ENCODE measurements around the gene GPR12. TPM values are rescaled to one million over a fixed set of nuclear protein-coding genes. Genes with fewer than 3 reads are reported as not detected.

The GPR12 gene
- total RNA-seq, 2 donors from 2014 or later = 1.2 TPM; not detected in 1

GRCh38 chr13:26718872-26719271 is 41.7 kb downstream of the GPR12 start:
- no peak for DNase-seq (ENCODE audit: low spot score)
- H3K36me3 ChIP-seq = no peaks in the 10 kb centered on the region

GRCh38 chr13:26718146-26718545 is 42.4 kb downstream of the GPR12 start:
- Histone ChIP-seq H3K4me1 (ENCODE audit: control insufficient read depth in 1 of 2, low read depth in 2 of 2) (no peaks in the 10 kb centered on the region), H3K36me3 (no peaks in the 10 kb centered on the region), H3K9me3 (no peaks in the 10 kb centered on the region), H3K27me3 (replicated peaks; ENCODE audit: insufficient read depth) (no peaks in the 10 kb centered on the region), H3K27ac (no peak overlapping the region), H3K4me3 (no peak overlapping the region)
- DNase-seq (ENCODE audit: low spot score) = no peak
- ATAC-seq (ENCODE audit: insufficient number of reproducible peaks, low FRiP score, low read depth) = no peak
- no peak for TF ChIP-seq CTCF (IDR thresholded peaks at IDR 0.05)

More at GRCh38 chr13:26718872-26719271, 41.7 kb downstream of the GPR12 start:
- no peak for TF ChIP-seq CTCF (IDR thresholded peaks at IDR 0.05)
- Histone ChIP-seq H3K4me3 (no peak overlapping the region), H3K27ac (no peak overlapping the region), H3K9me3 (no peaks in the 10 kb centered on the region), H3K27me3 (replicated peaks; ENCODE audit: insufficient read depth) (no peaks in the 10 kb centered on the region), H3K4me1 (ENCODE audit: control insufficient read depth in 1 of 2, low read depth in 2 of 2) (no peaks in the 10 kb centered on the region)
- no peak for ATAC-seq (ENCODE audit: insufficient number of reproducible peaks, low FRiP score, low read depth)

- no peaks in the 10 kb centered on the region for H3K9me3 ChIP-seq
- DNase-seq (ENCODE audit: low spot score) (no peak), ATAC-seq (ENCODE audit: insufficient number of reproducible peaks, low FRiP score, low read depth) (no peak)
- H3K27ac ChIP-seq = no peak overlapping the region
- H3K4me3 ChIP-seq = no peak overlapping the region
- TF ChIP-seq CTCF (IDR thresholded peaks at IDR 0.05) = no peak
- H3K4me1 ChIP-seq (ENCODE audit: control insufficient read depth in 1 of 2, low read depth in 2 of 2) = no peaks in the 10 kb centered on the region
- H3K27me3 ChIP-seq (replicated peaks; ENCODE audit: insufficient read depth) = no peaks in the 10 kb centered on the region
- no peaks in the 10 kb centered on the region for H3K36me3 ChIP-seq
Observed at GRCh38 chr13:26716984-26717383, 43.6 kb downstream of the GPR12 start.

- H3K4me1 ChIP-seq (ENCODE audit: control insufficient read depth in 1 of 2, low read depth in 2 of 2) = no peaks in the 10 kb centered on the region
- ATAC-seq (ENCODE audit: insufficient number of reproducible peaks, low FRiP score, low read depth) (no peak), DNase-seq (ENCODE audit: low spot score) (no peak)
- H3K27me3 ChIP-seq (replicated peaks; ENCODE audit: insufficient read depth) = no peaks in the 10 kb centered on the region
- no peak overlapping the region for H3K27ac ChIP-seq
- H3K4me3 ChIP-seq = no peak overlapping the region
- no peaks in the 10 kb centered on the region for H3K36me3 ChIP-seq
- TF ChIP-seq CTCF (IDR thresholded peaks at IDR 0.05) = no peak
- no peaks in the 10 kb centered on the region for H3K9me3 ChIP-seq
Observed at GRCh38 chr13:26713341-26713740, 47.2 kb downstream of the GPR12 start.

- no peak overlapping the region for H3K4me3 ChIP-seq
- DNase-seq (ENCODE audit: low spot score) = no peak
- TF ChIP-seq CTCF (IDR thresholded peaks at IDR 0.05) = no peak
Observed at GRCh38 chr13:26711211-26711610, 49.4 kb downstream of the GPR12 start.

More at GRCh38 chr13:26711211-26711610, 49.4 kb downstream of the GPR12 start:
- ATAC-seq (ENCODE audit: insufficient number of reproducible peaks, low FRiP score, low read depth) = no peak
- Histone ChIP-seq H3K27ac (no peak overlapping the region), H3K27me3 (replicated peaks; ENCODE audit: insufficient read depth) (no peaks in the 10 kb centered on the region), H3K9me3 (no peaks in the 10 kb centered on the region), H3K36me3 (no peaks in the 10 kb centered on the region), H3K4me1 (ENCODE audit: control insufficient read depth in 1 of 2, low read depth in 2 of 2) (no peaks in the 10 kb centered on the region)
